ENCODE data around the gene QRSL1.

- TF ChIP-seq, protein P1, sequence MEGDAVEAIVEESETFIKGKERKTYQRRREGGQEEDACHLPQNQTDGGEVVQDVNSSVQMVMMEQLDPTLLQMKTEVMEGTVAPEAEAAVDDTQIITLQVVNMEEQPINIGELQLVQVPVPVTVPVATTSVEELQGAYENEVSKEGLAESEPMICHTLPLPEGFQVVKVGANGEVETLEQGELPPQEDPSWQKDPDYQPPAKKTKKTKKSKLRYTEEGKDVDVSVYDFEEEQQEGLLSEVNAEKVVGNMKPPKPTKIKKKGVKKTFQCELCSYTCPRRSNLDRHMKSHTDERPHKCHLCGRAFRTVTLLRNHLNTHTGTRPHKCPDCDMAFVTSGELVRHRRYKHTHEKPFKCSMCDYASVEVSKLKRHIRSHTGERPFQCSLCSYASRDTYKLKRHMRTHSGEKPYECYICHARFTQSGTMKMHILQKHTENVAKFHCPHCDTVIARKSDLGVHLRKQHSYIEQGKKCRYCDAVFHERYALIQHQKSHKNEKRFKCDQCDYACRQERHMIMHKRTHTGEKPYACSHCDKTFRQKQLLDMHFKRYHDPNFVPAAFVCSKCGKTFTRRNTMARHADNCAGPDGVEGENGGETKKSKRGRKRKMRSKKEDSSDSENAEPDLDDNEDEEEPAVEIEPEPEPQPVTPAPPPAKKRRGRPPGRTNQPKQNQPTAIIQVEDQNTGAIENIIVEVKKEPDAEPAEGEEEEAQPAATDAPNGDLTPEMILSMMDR (IDR thresholded peaks at IDR 0.05), result no peak
- no peak for TF ChIP-seq EP300 (IDR thresholded peaks at IDR 0.05)
Observed at GRCh38 chr6:106630366-106630765, 988 bp downstream of the QRSL1 start.
